ENCODE measurements around the gene DNAJC25. TPM values are rescaled to one million over a fixed set of nuclear protein-coding genes. Genes with fewer than 3 reads are reported as not detected.
A peak's percentile ranks its signal among the peaks of the same experiment; 100 is the strongest.

DNAJC25 gene
- total and polyA plus RNA-seq, 2 of the 8 experiments (the other 6 are each of a cell fraction or from before 2014, with no cell fraction given) = 2.7 to 6.2 TPM

- no peak overlapping the region for H4K5ac ChIP-seq (ENCODE audit: insufficient read length, low read depth, low read length)
- no peak overlapping the region for H3K27ac ChIP-seq (ENCODE audit: low read depth, low read length)
- H3K36me3 ChIP-seq (ENCODE audit: control insufficient read depth in 2 of 4, insufficient read depth in 4 of 4, low read length in 3 of 4) = peaks cover 0 to 3% (median 0%) of the 10 kb centered on the region in 4 experiments; a peak in 2 of 8 replicates
- peak overlapping the region; percentile 58 for H2AK5ac ChIP-seq (ENCODE audit: low read depth, low read length)
- peaks cover 0 to 4% of the 10 kb centered on the region in 2 experiments for H4K20me1 ChIP-seq (replicated peaks in 1 of 2; ENCODE audit: control insufficient read depth in 1 of 2, insufficient read depth in 2 of 2, low read length in 2 of 2)
- H2BK120ac ChIP-seq (replicated peaks; ENCODE audit: low read depth, low read length) = no peak overlapping the region
- H2AFZ ChIP-seq (ENCODE audit: low read length) = peak overlapping the region; percentile 92; the same call in 1 of the 2 replicates
- H3K14ac ChIP-seq (ENCODE audit: insufficient read length) = no peak overlapping the region
- H3K23me2 ChIP-seq (ENCODE audit: low read depth, low read length) = peaks cover 9% of the 10 kb centered on the region
- H2BK20ac ChIP-seq (ENCODE audit: low read length) = no peak overlapping the region
- H3K9me3 ChIP-seq (ENCODE audit: insufficient read depth in 2 of 2, low read depth in 1 of 2, low read length in 1 of 2) = no peaks in the 10 kb centered on the region
- H3K4ac ChIP-seq (replicated peaks; ENCODE audit: insufficient read length, low read depth, low read length) = no peak overlapping the region
- H3K23ac ChIP-seq (ENCODE audit: insufficient read length) = no peak overlapping the region
- TF ChIP-seq SUZ12 (IDR thresholded peaks at IDR 0.05; ENCODE audit: low read length) (0 out of 2 replicates have a peak, but pooled peaks have one; percentile 29), KDM4A (IDR thresholded peaks at IDR 0.05; ENCODE audit: low read depth, low read length, severe bottlenecking) (peak; percentile 24), SIN3A (conservative IDR thresholded peaks at IDR 0.05 in 1 of 2, IDR thresholded peaks at IDR 0.05 in 1 of 2; ENCODE audit: low read depth in 1 of 2, low read length in 2 of 2) (0 out of 4 replicates have a peak, but pooled peaks of 1 of the 2 experiments have one; percentile 42), CEBPB (IDR thresholded peaks at IDR 0.05; ENCODE audit: low read depth, low read length) (no peak), HDAC6 (IDR thresholded peaks at IDR 0.05; ENCODE audit: low read depth, low read length) (no peak), PHF8 (conservative IDR thresholded peaks at IDR 0.05; ENCODE audit: low read depth, low read length) (peak; percentile 8; the same call in 1 of the 2 replicates), POLR2A (IDR thresholded peaks at IDR 0.05; ENCODE audit: control extremely low read depth in 1 of 2, low read depth in 2 of 2, low read length in 2 of 2) (peak in 1 of 2 experiments; percentile 22; a peak in 1 of 3 replicates)
- POLR2A ChIA-PET (ENCODE audit: partially characterized antibody) = interaction anchor here (1.1 to 1.9 kb wide), 2 partner anchors 10 to 31 kb away, joined by 4 to 12 read pairs; partner anchors contain the start of gene DNAJC25
- no peaks in the 10 kb centered on the region for H3K27me3 ChIP-seq (replicated peaks in 1 of 4; ENCODE audit: control insufficient read depth in 3 of 4, extremely low read depth in 1 of 4, insufficient read depth in 3 of 4, low read length in 3 of 4)
- 0 out of 2 replicates have a peak overlapping the region, but pooled peaks have one; percentile 12 for H2BK15ac ChIP-seq (ENCODE audit: low read length)
- peaks cover 2 to 11% (median 7%) of the 10 kb centered on the region in 4 experiments; a peak in 6 of 7 replicates for H3K4me1 ChIP-seq (replicated peaks in 1 of 4; ENCODE audit: control insufficient read depth in 3 of 4, insufficient read depth in 4 of 4, low read length in 3 of 4)
- peak overlapping the region; percentile 69; the same call in 1 of the 2 replicates for H4K8ac ChIP-seq (ENCODE audit: extremely low read depth, insufficient read depth, low read length)
- peak overlapping the region; percentile 80 to 99 for H3K4me2 ChIP-seq (ENCODE audit: insufficient read depth in 1 of 2, low read depth in 2 of 2, low read length in 2 of 2)
- H2BK12ac ChIP-seq (ENCODE audit: low read depth, low read length) = no peak overlapping the region
- peak overlapping the region; percentile 51 to 62 (median 60); a peak in 6 of 7 replicates for H3K9ac ChIP-seq (replicated peaks in 1 of 4; ENCODE audit: extremely low read depth in 1 of 4, low read depth in 3 of 4, low read length in 3 of 4)
- FAIRE-seq = no peak
- DNase-seq (ENCODE audit: low read depth in 1 of 2, low spot score in 2 of 2) = peak in 1 of 2 experiments; percentile 67
- peak overlapping the region; percentile 69 to 73 (median 70) for H3K4me3 ChIP-seq (ENCODE audit: extremely low read depth in 1 of 4, insufficient read depth in 2 of 4, low read depth in 3 of 4, low read length in 4 of 4)
- peaks cover 0 to 12% of the 10 kb centered on the region in 2 experiments; a peak in 2 of 4 replicates for H3K79me2 ChIP-seq (ENCODE audit: control insufficient read depth in 1 of 2, insufficient read depth in 2 of 2, low read length in 2 of 2)
- H3K18ac ChIP-seq (ENCODE audit: extremely low read depth, low read length) = no peak overlapping the region
- CTCF ChIA-PET (ENCODE audit: partially characterized antibody) = interaction anchor here (1.2 kb wide), 1 partner anchor 12 kb away, joined by 3 read pairs; no protein-coding TSS in a partner anchor
- H3K79me1 ChIP-seq (ENCODE audit: low read depth, low read length) = peaks cover 5% of the 10 kb centered on the region
- H4K91ac ChIP-seq (replicated peaks; ENCODE audit: insufficient read length, low read length) = peak overlapping the region; percentile 61
- H2BK5ac ChIP-seq (ENCODE audit: low read depth, low read length) = peak overlapping the region; percentile 53; the same call in 1 of the 2 replicates
- WGBS, 2 experiments (ENCODE audit: extremely low coverage in 1 of 2, insufficient coverage in 1 of 2, insufficient read length in 1 of 2, insufficient replicate concordance in 2 of 2, low coverage in 1 of 2, low lambda C conversion rate in 2 of 2, missing lambda C conversion rate in 1 of 2) = 11% methylated on average over 17 of the region's 57 CpGs; no CpG with 5 or more reads in 1 of the 2 experiments
- no peak overlapping the region for H3K56ac ChIP-seq (replicated peaks; ENCODE audit: insufficient read length, low read depth, low read length)
Observed at GRCh38 chr9:111661802-111662521, 30.8 kb downstream of the DNAJC25 start.
